ENCODE data around the gene DLEU7.
A peak's percentile ranks its signal among the peaks of the same experiment; 100 is the strongest.

DLEU7 gene

DNA sequence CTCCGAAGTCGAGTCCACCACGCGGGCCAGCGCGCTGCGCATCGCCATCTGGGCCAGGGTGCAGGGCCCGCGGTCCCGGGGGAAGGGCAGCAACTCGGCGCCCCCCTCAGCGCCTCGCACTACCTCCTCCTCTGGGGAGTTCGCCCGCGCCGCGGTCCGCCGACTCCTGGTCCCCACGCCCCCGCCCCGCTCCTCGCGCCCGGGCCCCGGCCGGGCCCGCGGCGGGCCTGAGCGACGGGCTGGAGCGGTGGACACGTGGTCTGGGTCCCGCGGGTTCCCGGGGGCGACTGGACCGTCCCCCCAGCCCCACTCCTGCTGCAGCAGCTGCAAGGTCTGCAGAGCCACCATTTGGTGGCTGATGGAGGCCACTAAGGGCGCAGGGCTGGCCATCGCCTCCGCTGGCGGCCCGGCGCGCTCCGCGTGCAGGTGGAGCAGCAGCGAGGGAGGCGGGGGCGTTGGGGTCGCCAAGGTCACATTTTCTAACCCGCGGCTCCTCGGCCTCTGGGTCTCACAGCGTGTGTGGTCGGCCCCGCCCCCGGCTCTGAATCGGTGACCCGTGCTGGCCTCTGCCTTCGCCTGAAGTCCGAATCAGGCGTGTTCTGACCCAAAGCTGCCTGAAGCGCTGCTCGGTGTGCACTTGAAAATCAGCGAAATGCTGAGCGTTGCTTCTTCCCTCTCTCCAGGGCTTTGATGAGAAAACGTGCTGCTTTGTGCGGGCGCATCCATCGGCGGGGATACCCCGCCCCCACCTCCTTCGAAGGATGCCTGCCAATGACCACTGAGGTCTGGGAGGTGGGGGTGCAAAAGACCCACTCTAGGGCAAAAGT lies at the start of gene DLEU7:
DLEU7 (minus strand) TSS at position 436 of the 827 bp plus-strand sequence; CDS start at position 390, 46 bp downstream.
- no peak for DNase-seq

DNA sequence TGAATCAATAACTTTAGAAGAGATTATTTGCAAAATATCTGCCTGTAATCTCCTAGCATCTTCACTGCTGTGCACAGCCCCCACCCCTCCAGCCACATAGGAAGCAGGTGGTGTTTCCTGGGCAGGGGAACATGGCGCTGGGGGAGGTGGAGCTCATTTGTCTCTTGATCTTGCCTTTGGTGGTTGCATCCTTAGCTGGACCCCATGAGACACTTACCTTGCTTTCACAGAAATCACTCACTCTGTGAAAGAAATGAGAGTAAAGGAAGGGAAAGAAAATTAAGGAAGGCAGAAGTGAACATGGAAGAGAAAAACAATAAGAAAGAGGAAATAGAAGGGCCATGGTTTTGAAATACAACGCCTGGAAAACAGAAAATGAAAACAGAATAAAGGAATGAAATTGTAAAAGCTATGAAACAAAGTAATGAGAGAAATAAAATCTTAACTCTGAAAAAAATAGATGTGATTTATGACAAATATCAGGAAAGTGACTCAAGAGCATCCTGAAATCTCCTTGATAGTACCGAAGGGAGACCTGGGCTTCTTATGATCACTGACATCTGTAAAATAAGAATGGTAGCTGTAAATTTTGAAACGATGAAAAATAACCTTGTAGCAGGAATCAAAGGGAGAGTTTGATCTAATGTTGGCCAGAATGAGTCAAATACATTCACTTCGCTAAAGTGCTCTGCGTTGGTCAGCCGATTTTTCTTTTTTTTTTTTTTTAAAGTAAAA lies 48.9 kb upstream of the DLEU7 start:
- DNase-seq: peak in 1 of 2 experiments; percentile 19

DNA sequence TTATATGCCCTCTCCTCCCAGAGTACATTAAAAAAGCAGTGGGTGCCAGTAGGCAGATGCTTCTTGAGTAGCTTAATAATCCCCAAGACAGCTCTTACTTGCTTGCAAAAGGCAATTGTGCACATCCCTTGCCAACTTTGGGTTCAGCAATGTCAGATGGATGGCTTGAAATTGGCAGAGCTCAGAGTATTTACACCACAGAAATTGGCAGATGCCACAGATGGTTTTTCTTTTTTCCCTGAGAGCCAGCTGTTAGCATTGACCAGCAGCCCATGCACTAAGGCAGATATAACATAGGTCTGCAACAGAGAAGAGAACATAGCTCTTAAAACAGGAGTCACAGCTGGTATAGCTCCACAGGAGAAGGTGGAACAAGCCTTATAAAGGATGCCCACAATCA lies 47.7 kb upstream of the DLEU7 start:
- peak; percentile 41 to 69 for DNase-seq

DNA sequence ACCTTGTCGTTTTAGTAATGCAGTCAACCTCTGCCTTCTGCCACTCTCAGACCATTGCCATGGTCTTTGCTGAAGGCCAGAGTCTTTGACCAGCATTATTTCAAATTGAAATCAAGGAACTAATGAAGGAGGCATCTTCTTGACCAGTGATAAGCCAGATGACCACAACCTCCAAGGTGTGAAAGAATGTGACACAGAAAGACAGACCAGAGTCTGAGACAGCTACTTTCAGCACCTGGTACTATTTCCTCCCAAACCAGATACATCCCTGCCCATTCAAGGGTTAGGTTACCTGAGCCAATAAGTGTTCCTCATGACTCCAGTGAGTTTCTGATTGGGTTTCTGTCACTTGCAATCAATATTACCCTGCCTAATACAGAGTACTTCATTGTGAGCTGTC lies 45.8 kb upstream of the DLEU7 start:
- no peak for DNase-seq

DNA sequence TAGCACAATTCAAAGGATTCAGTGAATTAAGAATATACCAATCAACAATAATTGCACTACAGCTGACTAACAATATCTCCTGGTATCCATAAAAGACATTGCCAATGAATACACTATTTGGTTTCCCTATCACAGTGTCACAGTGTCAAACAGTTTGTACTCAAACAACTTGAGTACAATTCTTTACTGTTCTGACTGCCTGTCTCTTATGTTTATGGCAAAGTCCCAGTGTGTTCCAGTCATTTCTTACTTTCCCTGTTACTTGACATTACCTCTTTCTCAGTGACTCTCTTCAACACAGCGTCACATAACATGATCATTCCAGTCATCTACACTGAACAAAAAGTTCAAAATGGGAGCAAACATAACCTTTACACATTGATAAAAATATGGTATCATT lies 44.9 kb upstream of the DLEU7 start:
- no peak for DNase-seq

DNA sequence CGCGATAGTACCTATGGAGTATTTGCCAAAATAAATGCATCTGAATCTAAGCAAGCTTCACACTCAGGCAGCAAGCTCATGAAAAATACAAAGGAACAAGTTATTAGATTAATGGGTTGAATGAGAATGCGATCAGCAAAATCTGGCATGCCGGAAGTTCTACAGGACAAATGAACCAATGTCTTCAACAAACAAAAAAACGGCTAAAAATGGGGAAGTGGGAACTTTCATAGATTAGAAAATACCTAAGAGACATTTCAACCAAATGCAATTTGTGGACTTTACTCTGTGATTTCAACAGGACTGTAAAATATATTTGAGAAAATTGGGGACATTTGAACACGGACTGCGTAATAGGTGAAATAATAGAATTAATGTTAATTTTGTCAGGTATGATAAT lies 43.7 kb upstream of the DLEU7 start:
- DNase-seq: no peak

DNA sequence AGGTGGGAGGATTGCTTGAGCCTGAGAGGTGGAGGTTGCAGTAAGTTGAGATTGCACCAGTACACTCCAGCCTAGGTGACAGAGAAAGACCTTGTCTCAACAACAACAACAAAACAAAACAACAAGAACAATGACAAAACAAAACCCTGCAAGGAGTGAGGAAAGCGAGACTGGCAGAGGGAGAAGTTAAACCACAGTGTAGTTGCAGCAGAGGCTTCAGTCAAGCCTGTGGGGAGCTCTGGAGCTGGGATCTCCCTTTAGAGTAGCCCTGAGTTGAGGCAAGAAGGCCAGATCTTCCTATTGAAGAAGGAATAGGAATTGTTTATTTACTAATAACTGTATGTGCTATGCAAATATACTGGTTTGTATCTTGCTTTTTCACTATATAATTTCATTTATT lies 40.8 kb upstream of the DLEU7 start:
- no peak for DNase-seq

DNA sequence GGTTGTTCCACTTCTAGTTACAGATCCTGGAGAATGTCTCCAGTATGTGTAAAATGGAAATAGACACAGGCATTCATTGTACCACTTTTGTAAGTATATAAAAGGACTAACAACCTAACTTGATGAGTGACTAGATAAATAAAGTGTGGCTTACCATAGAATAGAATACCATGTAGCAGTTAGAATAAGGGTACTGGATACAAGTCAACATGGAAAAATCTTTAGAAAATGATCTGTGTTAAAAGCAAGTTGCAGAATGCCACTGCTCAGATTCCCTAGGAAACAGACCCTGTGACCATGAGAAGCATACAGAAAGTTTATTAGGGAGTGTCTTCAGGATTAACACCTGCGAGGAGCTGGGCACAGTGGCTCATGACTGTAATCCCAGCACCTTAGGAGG lies 40.2 kb upstream of the DLEU7 start:
- no peak for DNase-seq

DNA sequence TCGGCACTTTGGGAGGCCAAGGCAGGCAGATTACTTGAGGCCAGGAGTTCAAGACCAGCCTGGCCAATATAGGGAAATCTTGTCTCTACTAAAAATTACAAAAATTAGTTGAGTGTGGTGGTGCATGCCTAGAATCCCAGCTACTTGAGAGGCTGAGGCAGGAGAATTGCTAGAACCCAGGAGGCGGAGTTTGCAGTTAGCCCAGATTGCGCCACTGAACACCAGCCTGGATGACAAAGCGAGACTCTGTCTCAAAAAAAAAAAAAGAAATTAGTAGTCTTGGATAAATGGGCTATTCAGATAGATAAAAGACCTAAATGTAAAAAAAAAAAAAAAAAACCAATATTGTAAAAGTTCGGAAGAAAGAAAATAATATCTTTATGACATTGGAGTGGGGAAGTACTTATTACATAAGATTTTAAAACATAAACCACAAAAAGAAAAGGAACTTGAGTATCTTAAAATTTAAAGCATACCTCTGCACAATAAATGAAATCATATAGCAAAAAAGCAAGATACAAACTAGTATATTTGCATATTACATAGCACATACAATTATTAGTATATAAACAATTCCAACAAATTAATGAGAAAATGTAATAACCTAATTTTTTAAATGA lies 39.4 kb upstream of the DLEU7 start:
- no peak for DNase-seq

DNA sequence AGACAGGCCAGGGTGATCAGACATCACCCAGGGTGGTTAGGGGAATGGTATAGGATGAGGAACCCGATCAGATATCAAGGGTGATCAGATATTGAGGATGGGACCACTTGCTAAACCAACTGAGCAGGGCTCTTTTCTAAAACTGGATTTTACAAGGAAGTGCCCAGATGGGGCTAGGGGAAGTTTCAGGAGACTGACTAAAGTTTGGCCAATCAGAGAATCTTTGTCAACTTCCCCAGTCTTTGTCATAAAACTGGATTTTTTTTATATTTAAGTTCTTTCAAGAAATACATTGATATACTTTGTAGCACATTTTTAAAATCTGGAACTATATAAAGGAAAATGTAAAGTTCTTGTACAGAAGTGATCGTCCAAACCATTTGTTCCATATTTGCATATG lies 30.5 kb upstream of the DLEU7 start:
- no peak for DNase-seq

DNA sequence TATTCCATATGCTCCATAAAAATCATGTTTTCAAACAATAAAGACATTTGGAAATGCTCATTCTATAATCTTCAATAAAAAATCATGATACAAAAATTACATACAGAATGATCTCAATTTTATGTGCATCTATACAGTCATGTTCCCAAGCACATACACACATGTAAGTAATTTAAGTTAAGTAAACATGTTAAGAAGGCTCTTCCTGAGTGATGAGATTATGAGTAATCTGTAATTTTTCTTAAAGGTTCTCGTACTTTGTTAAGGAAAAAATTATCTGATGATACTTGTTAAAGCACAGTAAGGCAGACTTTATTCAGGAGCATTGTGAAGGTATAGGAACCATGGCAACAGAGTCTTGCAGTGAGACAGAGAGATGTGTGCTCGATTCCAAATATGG lies 30.0 kb upstream of the DLEU7 start:
- DNase-seq: peak in 1 of 2 experiments; percentile 10

DNA sequence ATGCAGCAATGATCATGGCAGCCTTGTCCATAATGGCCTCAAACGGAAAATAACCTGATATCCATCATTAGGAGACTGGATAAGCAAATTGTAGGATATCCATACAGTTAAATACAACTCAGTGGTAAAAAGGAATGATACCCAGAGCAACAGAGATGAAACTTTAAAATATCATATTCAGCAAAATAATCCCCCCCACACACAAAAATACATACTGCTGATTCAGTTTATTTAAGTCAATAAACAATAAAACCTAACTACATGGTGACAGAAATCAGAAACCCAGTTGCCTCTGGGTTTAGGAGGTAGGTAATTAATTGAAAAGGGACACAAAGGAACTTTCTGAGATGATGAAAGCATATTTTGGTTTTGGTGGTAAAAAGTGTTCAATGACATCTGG lies 27.9 kb upstream of the DLEU7 start:
- no peak for DNase-seq

DNA sequence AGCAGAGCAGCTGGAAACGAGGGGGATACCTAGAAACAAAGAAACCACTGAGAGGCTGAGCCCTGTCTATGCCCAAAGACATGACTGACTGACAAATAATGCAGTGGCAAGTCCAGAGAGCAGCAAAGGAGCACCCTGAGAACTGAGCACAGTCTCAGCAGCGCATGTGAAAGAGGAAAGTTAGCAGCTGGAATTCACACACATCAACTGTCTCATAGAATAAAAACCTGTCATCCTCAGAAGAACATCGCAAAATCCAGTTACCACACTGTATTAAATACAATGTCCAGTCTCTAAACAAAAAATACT lies 24.1 kb upstream of the DLEU7 start:
- DNase-seq: no peak

DNA sequence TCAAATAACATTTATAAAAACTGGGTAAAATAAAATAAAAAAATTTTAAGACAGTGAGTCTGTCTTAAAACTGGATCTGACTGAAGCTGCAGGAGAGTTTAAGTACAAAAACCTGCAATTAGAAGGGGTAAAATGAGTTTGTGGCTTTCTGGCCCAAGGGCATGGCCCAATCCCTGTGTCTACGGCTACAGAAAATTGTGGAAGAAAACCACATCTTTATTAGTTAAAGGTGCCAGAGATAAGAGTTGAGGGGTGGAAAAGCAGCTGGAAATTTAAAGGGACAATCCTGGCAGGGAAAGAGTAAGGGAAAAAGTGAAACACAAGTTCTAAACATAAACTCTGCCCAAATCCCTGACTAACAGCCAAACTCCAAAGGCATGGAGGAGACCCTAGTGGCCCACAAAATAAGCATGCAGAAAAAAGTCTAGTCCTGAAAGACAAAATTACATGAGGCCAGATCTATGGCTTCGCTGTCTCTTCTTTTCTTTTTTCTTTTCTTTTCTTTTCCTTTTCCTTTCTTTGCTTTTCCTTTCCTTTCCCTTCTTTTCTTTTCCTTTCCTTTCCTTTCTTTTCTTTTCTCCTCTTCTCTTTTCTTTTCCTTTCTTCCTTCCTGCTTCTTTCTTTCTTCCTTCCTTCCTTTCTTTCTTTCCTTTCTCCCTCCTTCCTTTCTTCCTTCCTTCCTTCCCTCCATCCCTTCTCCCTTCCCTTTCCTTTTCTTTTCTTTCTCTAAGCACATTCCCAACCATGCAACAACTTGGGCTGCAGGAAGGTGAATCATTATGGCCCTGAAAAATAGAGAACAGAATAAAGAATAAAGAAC lies 23.5 kb upstream of the DLEU7 start:
- DNase-seq: no peak

DNA sequence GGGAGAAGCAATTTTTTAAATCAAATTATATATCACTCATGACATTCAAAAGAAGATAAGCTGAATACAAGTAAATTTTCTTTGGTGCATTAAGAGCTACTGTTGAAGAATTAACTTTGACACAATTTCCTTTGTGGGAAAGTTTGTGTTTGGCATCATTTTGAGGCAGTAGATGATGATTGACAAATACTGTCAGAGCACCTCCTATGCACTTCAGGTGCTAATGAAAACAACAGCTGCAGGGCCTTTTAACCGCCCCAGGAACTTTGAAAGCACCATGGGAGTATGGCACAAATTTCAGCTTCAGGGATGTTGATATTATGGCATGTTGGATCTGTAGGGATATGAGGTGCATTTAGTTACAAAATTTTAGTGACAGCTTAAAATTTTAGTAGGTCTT lies 21.0 kb upstream of the DLEU7 start:
- DNase-seq: no peak

DNA sequence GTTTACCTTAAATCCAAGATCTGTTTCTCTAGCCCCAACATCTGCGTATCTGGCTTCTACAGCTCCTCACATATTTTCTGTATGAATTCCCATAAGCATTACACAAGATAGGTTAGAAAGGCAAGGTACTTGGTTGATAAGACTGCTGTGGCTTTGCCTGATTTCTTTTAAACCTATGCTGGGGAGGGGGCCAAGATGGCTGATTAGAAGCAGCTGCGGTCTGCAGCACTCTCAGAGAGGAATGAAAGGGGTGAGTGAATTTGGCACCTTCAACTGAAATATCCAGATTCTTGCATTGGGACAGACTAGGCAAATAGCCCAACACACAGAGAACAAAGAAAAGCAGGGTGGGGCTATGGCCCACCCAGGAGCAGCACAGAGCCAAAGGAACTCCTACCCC lies 12.2 kb upstream of the DLEU7 start:
- DNase-seq: no peak

DNA sequence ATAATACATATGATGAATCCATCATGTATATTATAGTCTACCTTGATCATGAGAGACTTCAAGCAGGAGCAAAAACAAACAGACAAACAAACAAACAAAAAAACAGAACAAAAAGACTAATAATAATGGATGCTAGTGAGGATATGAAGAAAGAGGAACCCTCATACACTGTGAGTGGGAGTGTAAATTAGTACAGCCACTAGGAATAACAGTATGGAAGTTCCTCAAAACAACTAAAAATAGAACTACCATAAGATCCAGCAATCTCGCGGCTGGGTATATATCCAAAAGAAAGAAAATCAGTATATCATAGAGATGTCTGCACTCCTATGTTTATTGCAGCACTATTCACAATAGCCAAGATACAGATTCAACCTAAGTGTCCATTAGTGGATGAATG lies 7.0 kb upstream of the DLEU7 start:
- DNase-seq: no peak

DNA sequence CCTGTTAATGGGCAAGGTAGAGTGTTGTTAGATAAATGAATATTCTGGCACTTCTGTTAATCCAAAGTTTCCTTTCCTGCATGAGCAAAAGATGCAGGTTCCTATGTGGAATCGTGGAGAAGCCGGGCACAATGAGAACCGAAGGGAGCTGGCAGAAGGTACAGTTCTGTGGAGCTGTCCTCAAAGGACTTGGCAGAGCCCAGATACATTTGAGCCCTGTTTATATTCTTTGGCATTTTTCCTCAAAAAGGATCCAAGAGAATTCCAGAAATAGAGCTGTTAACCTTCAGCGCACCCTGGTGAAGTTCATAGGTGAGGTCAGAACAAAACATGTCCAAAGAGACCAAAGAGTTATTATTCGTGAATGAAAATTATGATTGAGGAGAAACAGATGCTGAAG lies 4.0 kb upstream of the DLEU7 start:
- no peak for DNase-seq

DNA sequence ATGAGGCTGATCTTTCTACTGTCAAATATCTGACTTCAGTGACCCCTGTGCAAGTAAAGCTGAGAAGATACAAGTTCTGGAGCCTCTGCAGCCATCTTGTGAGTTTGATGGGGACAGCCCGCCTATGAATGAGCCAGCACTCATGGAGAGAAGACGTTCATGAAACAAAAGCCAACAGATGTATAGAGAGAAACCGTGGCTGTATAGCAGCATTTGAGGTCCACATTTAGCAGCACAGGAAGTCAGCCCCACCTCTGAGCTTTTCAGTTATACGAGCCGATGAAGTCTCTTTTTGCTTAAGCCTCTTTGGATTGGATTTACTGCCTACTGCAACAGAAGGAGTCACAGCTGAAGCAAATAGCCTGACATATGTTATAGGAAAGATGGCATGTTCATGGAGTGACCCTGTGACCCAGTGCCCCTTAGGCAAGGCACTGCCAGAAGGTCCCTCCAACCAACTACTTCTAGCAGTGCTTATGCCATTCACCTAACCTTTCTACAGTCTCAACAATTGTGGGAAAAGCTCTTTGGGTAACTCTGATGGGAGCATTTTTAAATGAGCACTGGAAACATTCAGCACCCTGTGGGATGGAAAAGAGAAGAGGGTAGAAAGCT lies 3.5 kb upstream of the DLEU7 start:
- peak; percentile 46 to 83 for DNase-seq

DNA sequence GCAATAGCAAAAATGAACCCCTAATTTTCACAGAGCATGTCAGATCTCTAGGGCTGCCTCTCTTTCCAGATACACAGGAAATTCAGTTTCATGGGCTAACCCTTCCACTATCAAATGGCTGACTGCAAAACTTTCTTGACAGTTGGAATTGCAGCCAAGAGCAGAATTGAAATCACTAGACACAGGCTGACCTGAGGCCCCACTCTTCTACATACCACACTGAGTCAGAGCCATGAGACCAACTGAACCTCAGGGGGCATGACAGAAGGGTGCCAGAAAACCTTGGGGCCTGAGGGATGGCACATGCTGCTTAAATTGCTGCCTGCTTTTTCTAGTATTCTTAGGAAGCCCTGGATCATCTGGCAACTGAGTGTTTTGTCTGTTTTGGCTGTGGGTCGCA lies 1.7 kb upstream of the DLEU7 start:
- no peak for DNase-seq

DNA sequence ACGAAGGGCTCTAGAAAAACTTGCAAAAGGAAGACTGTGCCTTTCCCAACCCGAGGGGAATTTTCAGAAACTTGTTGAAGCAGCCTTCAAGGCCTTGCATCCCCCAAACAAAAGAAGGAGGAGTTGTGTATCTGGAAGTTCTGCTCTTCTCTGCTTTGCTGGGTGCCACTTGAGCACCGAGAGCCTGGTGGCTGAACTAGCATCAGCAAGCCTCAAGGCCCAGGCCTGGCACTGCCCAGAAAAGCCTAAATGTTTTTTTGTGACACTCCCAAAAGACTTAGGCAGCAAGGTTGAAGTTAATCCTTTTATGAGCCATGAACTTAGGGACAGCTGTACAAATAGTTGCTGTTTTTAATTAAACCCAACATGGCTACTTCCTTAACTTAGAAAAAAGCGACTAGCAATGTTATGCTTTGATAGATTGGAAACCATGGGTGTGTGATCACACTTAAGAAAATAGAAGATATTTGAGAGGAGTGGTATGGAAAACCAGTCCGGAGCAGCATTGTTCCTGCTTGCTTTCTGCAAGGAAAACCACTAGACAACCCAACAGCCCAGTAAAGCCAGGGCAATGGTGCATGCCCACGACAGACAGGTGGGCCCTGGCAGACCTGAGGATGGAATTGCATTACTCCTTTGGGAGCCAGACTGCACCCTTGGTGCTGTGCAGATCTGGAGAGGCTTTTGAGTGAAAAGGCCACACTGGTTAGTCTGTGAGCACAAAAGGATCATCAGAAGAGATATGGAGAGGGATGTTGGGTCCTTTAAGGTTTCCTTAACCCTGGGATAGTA lies 788 bp upstream of the DLEU7 start:
- DNase-seq: peak in 1 of 2 experiments; percentile 12

DNA sequence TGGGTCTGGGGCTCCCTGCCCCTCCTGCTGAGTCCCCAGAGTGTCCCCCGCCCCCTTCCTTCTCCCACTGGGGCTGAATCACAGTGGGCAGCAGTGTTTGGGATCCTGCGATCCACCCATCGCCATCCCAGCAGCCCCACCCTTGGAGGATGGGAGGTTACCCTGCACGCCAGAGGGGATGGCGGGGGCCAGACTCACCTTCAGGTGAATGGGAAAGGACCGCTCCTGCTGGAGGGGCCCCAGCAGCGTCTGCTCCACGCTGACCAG lies 569 bp downstream of the DLEU7 start:
- DNase-seq: no peak

All from NCI-H524 (cell line).